Breast epithelium (tissue), 4 donors: ENCODE results near the gene NUAK1. TPM values are rescaled to one million over a fixed set of nuclear protein-coding genes. Genes with fewer than 3 reads are reported as not detected.

Experiments used
- DNase-seq, 2 donors: peaks; one replicate each; pipeline ENCODE4 v3.0.0-alpha.2; 2019; ENCODE audit warnings: low spot score in 2 of 2
- H3K27ac ChIP-seq, 2 donors: fragments of 200-600 bp; sonication (generic) in 1 of 2; one replicate each; pipeline ENCODE4 v1.5.1; 2016 to 2019; ENCODE audit warnings: mild to moderate bottlenecking in 1 of 2
- H3K27me3 ChIP-seq, 2 donors: fragments of 200-600 bp; sonication (generic) in 1 of 2; one replicate each; pipeline versions ENCODE4 v1.5.1 to v1.6.0; 2017 to 2019; ENCODE audit warnings: control low read depth in 1 of 2, mild to moderate bottlenecking in 1 of 2
- H3K36me3 ChIP-seq: fragments of 200-600 bp; one replicate; pipeline ENCODE4 v1.5.1; 2019
- H3K4me1 ChIP-seq, 2 donors: fragments of 200-600 bp; sonication (generic); one replicate each; pipeline ENCODE4 v1.5.1; 2016 to 2019; ENCODE audit warnings: control low read depth in 1 of 2
- H3K4me3 ChIP-seq, 3 donors: fragments of 200-600 bp; sonication (generic); 1 replicate in 2 of 3; 2 replicates in 1 of 3; pipeline ENCODE4 v1.5.1; 2016 to 2019; ENCODE audit warnings: mild to moderate bottlenecking in 3 of 3, moderate library complexity in 2 of 3
- H3K9me3 ChIP-seq, 2 donors: fragments of 200-600 bp; sonication (generic) in 1 of 2; one replicate each; pipeline ENCODE4 v1.5.1; 2016 to 2019; ENCODE audit warnings: control low read depth in 1 of 2
- CTCF ChIP-seq, 3 donors: fragments of 450-650 bp; IDR thresholded peaks; one replicate each; pipeline ENCODE4 v1.5.1; 2016 to 2017; ENCODE audit warnings: antibody characterized with exemption in 3 of 3, mild to moderate bottlenecking in 3 of 3, moderate library complexity in 3 of 3
- POLR2A ChIP-seq: fragments of 450-650 bp; IDR thresholded peaks from one replicate; pipeline ENCODE4 v1.6.1; 2016; ENCODE audit warnings: antibody characterized with exemption, mild to moderate bottlenecking, moderate library complexity
- POLR2AphosphoS5 ChIP-seq, 3 donors: sonication (generic); formaldehyde crosslinking; IDR thresholded peaks; one replicate each; pipeline ENCODE4 v1.6.1; 2017; ENCODE audit warnings: antibody characterized with exemption in 3 of 3
- intact Hi-C: fragments of 100-400 bp; cut with DNase I; formaldehyde crosslinking; loops from one replicate; pipeline ENCODE4 v1.15.1; 2023; ENCODE audit warnings: low total_unique reads
- total RNA-seq, 3 donors: library from RNA; depleted of rRNA; stranded (reverse); fragments of >200 nt; gene quantifications; one replicate each; pipeline ENCODE4 v1.1.0, GENCODE V29; 2016

The NUAK1 gene
- total RNA-seq, 3 donors from 2014 or later, result 6.0 to 20.2 (median 13.1) TPM

- no peak overlapping the region for H3K4me3 ChIP-seq
- H3K4me1 ChIP-seq, result no peaks in the 10 kb centered on the region
- no peaks in the 10 kb centered on the region for H3K27me3 ChIP-seq
- DNase-seq, result no peak
- no peaks in the 10 kb centered on the region for H3K9me3 ChIP-seq
- H3K27ac ChIP-seq, result peak overlapping the region in 1 of 2 donors; percentile 7
- no peaks in the 10 kb centered on the region for H3K36me3 ChIP-seq
- TF ChIP-seq POLR2A (no peak), CTCF (IDR thresholded peaks at IDR 0.05) (no peak), POLR2AphosphoS5 (IDR thresholded peaks at IDR 0.05) (no peak)
- intact Hi-C loops, result no loop called here
These were observed 42.8 kb upstream of the NUAK1 start for GRCh38 chr12:106181401-106182114.

GRCh38 chr12:106179086-106179485 is 40.3 kb upstream of the NUAK1 start:
- Histone ChIP-seq H3K36me3 (no peaks in the 10 kb centered on the region), H3K27me3 (no peaks in the 10 kb centered on the region), H3K9me3 (no peaks in the 10 kb centered on the region), H3K4me1 (no peaks in the 10 kb centered on the region), H3K27ac (peak overlapping the region; percentile 48 to 83), H3K4me3 (no peak overlapping the region)
- DNase-seq, result no peak
- intact Hi-C loops, result no loop called here
- TF ChIP-seq CTCF (IDR thresholded peaks at IDR 0.05) (no peak), POLR2AphosphoS5 (IDR thresholded peaks at IDR 0.05) (peak in 2 of 3 donors; percentile 10 to 35)

GRCh38 chr12:106178562-106178961 is 39.8 kb upstream of the NUAK1 start:
- H3K27me3 ChIP-seq, result no peaks in the 10 kb centered on the region
- DNase-seq, result no peak
- H3K9me3 ChIP-seq, result no peaks in the 10 kb centered on the region
- intact Hi-C loops, result no loop called here
- H3K4me1 ChIP-seq, result no peaks in the 10 kb centered on the region
- no peak for TF ChIP-seq POLR2A
- TF ChIP-seq CTCF (IDR thresholded peaks at IDR 0.05), result no peak
- no peak for TF ChIP-seq POLR2AphosphoS5 (IDR thresholded peaks at IDR 0.05)
- no peak overlapping the region for H3K4me3 ChIP-seq
- H3K27ac ChIP-seq, result peak overlapping the region; percentile 48 to 83
- H3K36me3 ChIP-seq, result no peaks in the 10 kb centered on the region

- H3K9me3 ChIP-seq, result no peaks in the 10 kb centered on the region
- H3K4me3 ChIP-seq, result no peak overlapping the region
- H3K27ac ChIP-seq, result no peak overlapping the region
- intact Hi-C loops, result no loop called here
- H3K36me3 ChIP-seq, result no peaks in the 10 kb centered on the region
- H3K27me3 ChIP-seq, result no peaks in the 10 kb centered on the region
- TF ChIP-seq POLR2AphosphoS5 (IDR thresholded peaks at IDR 0.05) (no peak), POLR2A (no peak), CTCF (IDR thresholded peaks at IDR 0.05) (no peak)
- no peaks in the 10 kb centered on the region for H3K4me1 ChIP-seq
- DNase-seq, result no peak
These were observed 37.8 kb upstream of the NUAK1 start for GRCh38 chr12:106176560-106176959.

GRCh38 chr12:106174876-106175275 is 36.1 kb upstream of the NUAK1 start:
- no peak for DNase-seq
- Histone ChIP-seq H3K27ac (no peak overlapping the region), H3K9me3 (no peaks in the 10 kb centered on the region), H3K27me3 (no peaks in the 10 kb centered on the region), H3K4me1 (no peaks in the 10 kb centered on the region), H3K4me3 (no peak overlapping the region), H3K36me3 (no peaks in the 10 kb centered on the region)
- TF ChIP-seq POLR2AphosphoS5 (IDR thresholded peaks at IDR 0.05), result no peak
- no peak for TF ChIP-seq POLR2A
- TF ChIP-seq CTCF (IDR thresholded peaks at IDR 0.05), result no peak
- intact Hi-C loops, result no loop called here
